Lower leg skin (tissue), 4 donors: ENCODE measurements around the gene TKT. TPM values are rescaled to one million over a fixed set of nuclear protein-coding genes. Genes with fewer than 3 reads are reported as not detected.

Experiments
- DNase-seq, 2 donors: peaks; one replicate each; pipeline ENCODE4 v3.0.0-alpha.2; 2019; ENCODE audit warnings: low spot score in 2 of 2
- H3K4me3 ChIP-seq: fragments of 200-600 bp; sonication (generic); 2 replicates; pipeline ENCODE4 v1.5.1; 2017; ENCODE audit warnings: mild to moderate bottlenecking, low read depth; ENCODE audit not compliant: poor library complexity, severe bottlenecking
- CTCF ChIP-seq, 3 donors: fragments of 450-650 bp; IDR thresholded peaks; one replicate each; pipeline ENCODE4 v1.5.1; 2016; ENCODE audit warnings: antibody characterized with exemption in 3 of 3, mild to moderate bottlenecking in 3 of 3, moderate library complexity in 2 of 3
- POLR2A ChIP-seq, 2 donors: fragments of 450-650 bp; IDR thresholded peaks; one replicate each; pipeline ENCODE4 v1.6.1; 2016 to 2017; ENCODE audit warnings: antibody characterized with exemption in 2 of 2, mild to moderate bottlenecking in 1 of 2, moderate library complexity in 1 of 2
- WGBS, 2 donors: methylation state at CpG; one replicate each; pipeline ENCODE4 v1.1.5; 2018; 5-methylcytosine and 5-hydroxymethylcytosine counted together
- intact Hi-C: fragments of 100-400 bp; cut with DNase I; formaldehyde crosslinking; loops from one replicate; pipeline ENCODE4 v1.15.0; 2023; ENCODE audit warnings: low total_unique reads
- total RNA-seq, 4 donors: library from RNA; depleted of rRNA; stranded (reverse); fragments of >200 nt; gene quantifications; one replicate each; pipeline ENCODE4 v1.1.0, GENCODE V29; 2016

TKT gene
- total RNA-seq, 4 donors from 2014 or later: 98.1 to 195 (median 154) TPM

- 81 to 85% methylated on average over 3 of the region's 3 CpGs for WGBS, 2 donors
- intact Hi-C loops: no loop called here
- no peak for DNase-seq
- TF ChIP-seq CTCF (IDR thresholded peaks at IDR 0.05) (no peak), POLR2A (IDR thresholded peaks at IDR 0.05) (no peak)
- no peak overlapping the region for H3K4me3 ChIP-seq
Measured at GRCh38 chr3:53189276-53189675, 66.5 kb downstream of the TKT start.

DNA sequence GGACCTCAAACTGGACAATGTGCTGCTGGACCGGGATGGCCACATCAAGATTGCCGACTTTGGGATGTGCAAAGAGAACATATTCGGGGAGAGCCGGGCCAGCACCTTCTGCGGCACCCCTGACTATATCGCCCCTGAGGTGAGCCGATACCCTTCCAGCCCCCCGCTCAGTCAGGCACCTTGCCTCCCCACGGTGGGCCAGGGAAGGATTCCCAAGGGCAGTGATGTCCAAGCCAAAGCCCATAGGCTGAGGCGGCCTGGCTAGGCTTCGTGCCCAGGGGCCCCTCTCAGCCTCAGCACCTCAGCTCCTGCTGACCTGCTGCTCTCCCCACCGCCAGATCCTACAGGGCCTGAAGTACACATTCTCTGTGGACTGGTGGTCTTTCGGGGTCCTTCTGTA is 67.1 kb downstream of the TKT start:
- WGBS, 2 donors: 94 to 96% methylated on average over 13 of the region's 13 CpGs

DNA sequence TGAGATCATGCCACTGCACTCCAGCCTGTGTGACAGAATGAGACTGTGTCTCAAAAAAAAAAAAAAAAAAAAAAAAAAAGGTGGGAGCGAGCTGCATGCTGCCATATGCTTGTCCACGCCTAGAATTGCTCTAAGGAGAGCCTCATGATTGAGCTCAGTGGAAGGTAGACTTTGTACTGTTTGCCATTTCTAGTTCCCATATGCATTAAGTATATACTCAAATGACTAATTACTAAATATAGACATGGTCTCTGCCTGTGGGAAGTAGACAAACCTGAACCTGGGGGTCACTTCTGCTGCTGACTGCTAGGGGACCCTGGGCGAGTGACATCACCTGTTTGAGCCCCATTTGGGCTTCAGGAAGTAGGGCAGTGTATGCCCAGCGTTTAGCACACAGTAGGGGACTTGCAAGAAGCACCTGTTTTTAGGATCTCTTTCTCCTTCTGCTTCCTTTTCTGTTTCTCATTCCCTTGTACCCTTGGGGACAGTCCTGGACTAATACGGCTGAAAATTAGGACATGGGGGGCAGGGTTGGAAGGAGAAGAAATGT is 67.6 kb downstream of the TKT start:
- TF ChIP-seq CTCF (IDR thresholded peaks at IDR 0.05) (no peak), POLR2A (IDR thresholded peaks at IDR 0.05) (no peak)
- no peak overlapping the region for H3K4me3 ChIP-seq
- intact Hi-C loops: no loop called here
- no peak for DNase-seq
- 88% methylated on average over 5 of the region's 5 CpGs for WGBS, 2 donors

More for the DNA sequence above, 67.1 kb downstream of the TKT start:
- no peak for DNase-seq
- intact Hi-C loops: no loop called here
- no peak overlapping the region for H3K4me3 ChIP-seq
- TF ChIP-seq CTCF (IDR thresholded peaks at IDR 0.05) (no peak), POLR2A (IDR thresholded peaks at IDR 0.05) (no peak)

GRCh38 chr3:53187430-53187829 is 68.4 kb downstream of the TKT start:
- 68% methylated on average over 4 of the region's 4 CpGs for WGBS, 2 donors
- H3K4me3 ChIP-seq: no peak overlapping the region
- TF ChIP-seq POLR2A (IDR thresholded peaks at IDR 0.05) (no peak), CTCF (IDR thresholded peaks at IDR 0.05) (no peak)
- DNase-seq: no peak
- intact Hi-C loops: no loop called here

- WGBS, 2 donors: 89 to 97% methylated on average over 9 of the region's 9 CpGs
- no peak overlapping the region for H3K4me3 ChIP-seq
- no peak for DNase-seq
- no peak for TF ChIP-seq CTCF (IDR thresholded peaks at IDR 0.05)
- TF ChIP-seq POLR2A (IDR thresholded peaks at IDR 0.05): no peak
- intact Hi-C loops: no loop called here
Measured at GRCh38 chr3:53186726-53187125, 69.1 kb downstream of the TKT start.
